ENCODE data around the gene XRN1. TPM values are rescaled to one million over a fixed set of nuclear protein-coding genes. Genes with fewer than 3 reads are reported as not detected.

XRN1 gene
- total RNA-seq, 4 donors from 2014 or later: 23.4 to 48.1 (median 41.2) TPM

- Histone ChIP-seq H3K36me3 (peaks cover 0 to 18% (median 0%) of the 10 kb centered on the region in 3 donors), H3K9me3 (no peaks in the 10 kb centered on the region), H3K4me3 (no peak overlapping the region), H3K27me3 (no peaks in the 10 kb centered on the region), H3K4me1 (peaks cover 0 to 27% (median 3%) of the 10 kb centered on the region in 4 donors), H3K27ac (no peak overlapping the region)
- TF ChIP-seq POLR2A (IDR thresholded peaks at IDR 0.05) (no peak), EP300 (IDR thresholded peaks at IDR 0.05) (no peak)
- TF ChIP-seq, protein P1, sequence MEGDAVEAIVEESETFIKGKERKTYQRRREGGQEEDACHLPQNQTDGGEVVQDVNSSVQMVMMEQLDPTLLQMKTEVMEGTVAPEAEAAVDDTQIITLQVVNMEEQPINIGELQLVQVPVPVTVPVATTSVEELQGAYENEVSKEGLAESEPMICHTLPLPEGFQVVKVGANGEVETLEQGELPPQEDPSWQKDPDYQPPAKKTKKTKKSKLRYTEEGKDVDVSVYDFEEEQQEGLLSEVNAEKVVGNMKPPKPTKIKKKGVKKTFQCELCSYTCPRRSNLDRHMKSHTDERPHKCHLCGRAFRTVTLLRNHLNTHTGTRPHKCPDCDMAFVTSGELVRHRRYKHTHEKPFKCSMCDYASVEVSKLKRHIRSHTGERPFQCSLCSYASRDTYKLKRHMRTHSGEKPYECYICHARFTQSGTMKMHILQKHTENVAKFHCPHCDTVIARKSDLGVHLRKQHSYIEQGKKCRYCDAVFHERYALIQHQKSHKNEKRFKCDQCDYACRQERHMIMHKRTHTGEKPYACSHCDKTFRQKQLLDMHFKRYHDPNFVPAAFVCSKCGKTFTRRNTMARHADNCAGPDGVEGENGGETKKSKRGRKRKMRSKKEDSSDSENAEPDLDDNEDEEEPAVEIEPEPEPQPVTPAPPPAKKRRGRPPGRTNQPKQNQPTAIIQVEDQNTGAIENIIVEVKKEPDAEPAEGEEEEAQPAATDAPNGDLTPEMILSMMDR (IDR thresholded peaks at IDR 0.05): no peak
- no peak for DNase-seq (ENCODE audit: low spot score in 2 of 2)
Observed at GRCh38 chr3:142436951-142437585, 10.8 kb downstream of the XRN1 start.

GRCh38 chr3:142434503-142434902 is 13.3 kb downstream of the XRN1 start:
- DNase-seq (ENCODE audit: low spot score in 2 of 2): no peak
- H3K27ac ChIP-seq: no peak overlapping the region
- no peaks in the 10 kb centered on the region for H3K9me3 ChIP-seq
- no peaks in the 10 kb centered on the region for H3K27me3 ChIP-seq
- no peak for TF ChIP-seq POLR2A (IDR thresholded peaks at IDR 0.05)
- TF ChIP-seq, protein P1 (IDR thresholded peaks at IDR 0.05): no peak
- TF ChIP-seq EP300 (IDR thresholded peaks at IDR 0.05): no peak
- H3K36me3 ChIP-seq: peaks cover 0 to 39% (median 6%) of the 10 kb centered on the region in 3 donors
- peaks cover 0 to 27% (median 3%) of the 10 kb centered on the region in 4 donors for H3K4me1 ChIP-seq
- H3K4me3 ChIP-seq: no peak overlapping the region
- 53 to 63% methylated on average over 4 of the region's 4 CpGs for WGBS, 2 donors

DNA sequence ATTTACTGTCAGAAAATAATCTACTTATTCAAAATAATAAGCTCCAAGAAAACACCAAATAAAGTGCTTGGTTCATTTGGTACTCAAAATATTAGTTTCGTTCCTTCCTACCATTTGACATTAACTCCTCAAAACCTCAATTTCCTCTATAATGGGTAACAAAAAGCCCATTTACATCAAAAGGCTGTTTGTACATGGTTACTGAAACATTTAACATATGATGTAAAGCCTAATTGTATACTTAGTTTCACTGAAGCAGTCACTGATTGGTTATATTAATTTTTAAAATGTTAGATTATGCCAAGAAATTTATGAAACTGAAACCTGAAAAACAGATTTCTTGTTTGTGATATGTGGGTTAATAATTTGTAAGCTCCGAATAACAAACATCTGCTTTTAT is 14.7 kb downstream of the XRN1 start:
- Histone ChIP-seq H3K27ac (no peak overlapping the region), H3K4me1 (peaks cover 0 to 27% (median 3%) of the 10 kb centered on the region in 4 donors), H3K4me3 (no peak overlapping the region), H3K9me3 (no peaks in the 10 kb centered on the region), H3K36me3 (peaks cover 0 to 53% (median 6%) of the 10 kb centered on the region in 3 donors), H3K27me3 (no peaks in the 10 kb centered on the region)
- DNase-seq (ENCODE audit: low spot score in 2 of 2): no peak
- 31 to 35% methylated on average over 2 of the region's 2 CpGs for WGBS, 2 donors
- TF ChIP-seq POLR2A (IDR thresholded peaks at IDR 0.05) (no peak), EP300 (IDR thresholded peaks at IDR 0.05) (no peak)
- TF ChIP-seq, protein P1 (IDR thresholded peaks at IDR 0.05): no peak

DNA sequence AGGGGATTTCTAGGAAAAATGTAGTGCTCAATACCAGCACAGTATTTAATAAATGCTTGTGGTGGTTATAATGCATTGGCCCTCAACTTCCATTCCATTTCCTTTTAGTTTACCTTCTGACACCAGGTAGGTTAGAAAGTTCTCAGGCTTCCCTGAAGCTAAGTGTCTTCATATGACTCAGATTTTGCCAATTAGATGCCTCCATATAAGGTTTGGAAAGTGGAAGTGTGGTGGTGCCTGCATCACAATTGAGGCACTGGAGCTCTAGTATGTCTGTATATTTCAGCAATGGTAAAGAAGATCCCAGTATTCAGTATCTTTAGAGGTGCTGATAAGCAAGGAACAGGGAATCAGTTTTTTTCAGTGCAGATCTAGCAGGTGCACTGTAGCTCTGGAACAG is 18.3 kb downstream of the XRN1 start:
- no peaks in the 10 kb centered on the region for H3K27me3 ChIP-seq
- H3K4me1 ChIP-seq: peaks cover 0 to 18% (median 3%) of the 10 kb centered on the region in 4 donors
- no peak overlapping the region for H3K4me3 ChIP-seq
- no peak for DNase-seq (ENCODE audit: low spot score in 2 of 2)
- no peak for TF ChIP-seq POLR2A (IDR thresholded peaks at IDR 0.05)
- TF ChIP-seq EP300 (IDR thresholded peaks at IDR 0.05): no peak
- TF ChIP-seq, protein P1 (IDR thresholded peaks at IDR 0.05): no peak
- no peaks in the 10 kb centered on the region for H3K9me3 ChIP-seq
- H3K36me3 ChIP-seq: peaks cover 0 to 58% (median 6%) of the 10 kb centered on the region in 3 donors
- H3K27ac ChIP-seq: no peak overlapping the region

DNA sequence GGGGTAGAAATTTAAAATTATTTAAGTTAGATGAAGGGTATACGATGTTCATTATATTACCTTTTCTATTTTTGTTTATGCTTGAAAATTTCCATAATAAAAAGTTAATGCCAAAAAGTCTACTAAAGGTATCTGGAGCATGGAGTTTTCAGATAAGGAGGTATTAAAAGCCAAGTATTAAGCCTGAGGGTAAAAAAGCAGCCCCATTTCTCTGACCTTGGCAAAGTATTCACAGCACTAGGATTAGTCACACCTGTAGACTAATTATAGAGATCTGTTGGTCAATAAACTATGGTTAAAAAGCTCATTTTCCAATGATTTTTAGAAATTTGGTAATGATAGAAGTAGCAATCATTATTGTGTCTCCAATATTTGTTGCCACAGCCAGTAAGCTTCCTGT is 23.1 kb downstream of the XRN1 start:
- 93 to 97% methylated on average over 1 of the region's 1 CpG for WGBS, 2 donors
- no peak overlapping the region for H3K4me3 ChIP-seq
- TF ChIP-seq, protein P1 (IDR thresholded peaks at IDR 0.05): no peak
- no peak for TF ChIP-seq POLR2A (IDR thresholded peaks at IDR 0.05)
- no peak for TF ChIP-seq EP300 (IDR thresholded peaks at IDR 0.05)
- no peaks in the 10 kb centered on the region for H3K4me1 ChIP-seq
- no peaks in the 10 kb centered on the region for H3K27me3 ChIP-seq
- no peak overlapping the region for H3K27ac ChIP-seq
- H3K9me3 ChIP-seq: no peaks in the 10 kb centered on the region
- DNase-seq (ENCODE audit: low spot score in 2 of 2): no peak
- H3K36me3 ChIP-seq: peaks cover 0 to 80% (median 0%) of the 10 kb centered on the region in 3 donors
